Peyer's patch (tissue), 4 donors: ENCODE measurements around the gene TMEM121.

Experiments
- POLR2A ChIP-seq, 2 donors: fragments of 450-650 bp; IDR thresholded peaks; one replicate each; pipeline ENCODE4 v1.5.1; 2017; ENCODE audit warnings: antibody characterized with exemption in 2 of 2, mild to moderate bottlenecking in 2 of 2, moderate library complexity in 2 of 2
- TF ChIP-seq, protein P1 (sequence below), 6 experiments: fragments of 450-650 bp in 4 of 6; fragments of 200-600 bp in 2 of 6; sonication (generic) in 1 of 6; IDR thresholded peaks; one replicate each; pipeline ENCODE4 v1.5.1; 2017 to 2019; ENCODE audit warnings: antibody characterized with exemption in 6 of 6, mild to moderate bottlenecking in 3 of 6, moderate library complexity in 1 of 6

DNA sequence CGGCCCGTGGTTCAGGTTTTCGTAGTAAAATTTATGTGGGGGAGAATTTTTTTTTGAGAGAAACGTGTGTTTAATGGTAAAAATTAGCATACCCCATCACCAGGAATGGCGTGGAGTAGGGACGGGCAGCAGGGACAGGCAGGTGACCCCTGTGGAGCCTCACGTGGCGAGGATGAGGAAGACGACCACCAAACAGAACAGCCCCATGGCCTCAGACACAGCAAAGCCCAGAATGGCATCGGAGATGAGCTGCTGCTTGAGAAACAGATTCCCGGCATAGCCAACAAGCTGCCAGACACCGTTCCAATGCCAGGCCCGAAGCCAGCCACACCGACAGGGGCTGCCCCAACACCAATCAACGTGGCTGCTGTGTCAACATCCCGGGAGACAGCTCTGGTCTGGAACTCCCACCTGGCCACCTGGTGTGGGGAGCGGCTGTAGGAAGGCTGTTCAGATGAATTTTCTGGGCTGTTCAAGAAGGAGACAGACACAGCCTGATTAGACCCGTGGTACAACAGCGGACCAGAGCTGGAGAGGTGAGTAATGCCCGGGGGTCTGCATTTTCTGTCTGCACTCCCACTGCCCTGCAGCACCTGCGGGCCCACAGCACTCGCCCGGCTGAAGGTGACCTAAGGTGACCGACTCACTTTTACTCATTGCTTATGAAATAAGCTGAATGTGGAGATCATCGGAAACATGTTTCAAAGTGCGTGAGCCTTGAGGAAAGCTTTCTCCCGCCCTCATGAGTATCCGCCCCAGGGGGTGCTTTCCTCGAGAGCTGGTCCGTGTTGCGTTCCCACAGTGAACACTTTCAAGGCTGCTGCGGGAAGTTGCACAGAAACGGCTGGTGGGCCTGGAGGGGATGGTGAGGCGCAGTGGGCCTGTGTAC lies 10.6 kb downstream of the TMEM121 start:
- TF ChIP-seq, protein P1, sequence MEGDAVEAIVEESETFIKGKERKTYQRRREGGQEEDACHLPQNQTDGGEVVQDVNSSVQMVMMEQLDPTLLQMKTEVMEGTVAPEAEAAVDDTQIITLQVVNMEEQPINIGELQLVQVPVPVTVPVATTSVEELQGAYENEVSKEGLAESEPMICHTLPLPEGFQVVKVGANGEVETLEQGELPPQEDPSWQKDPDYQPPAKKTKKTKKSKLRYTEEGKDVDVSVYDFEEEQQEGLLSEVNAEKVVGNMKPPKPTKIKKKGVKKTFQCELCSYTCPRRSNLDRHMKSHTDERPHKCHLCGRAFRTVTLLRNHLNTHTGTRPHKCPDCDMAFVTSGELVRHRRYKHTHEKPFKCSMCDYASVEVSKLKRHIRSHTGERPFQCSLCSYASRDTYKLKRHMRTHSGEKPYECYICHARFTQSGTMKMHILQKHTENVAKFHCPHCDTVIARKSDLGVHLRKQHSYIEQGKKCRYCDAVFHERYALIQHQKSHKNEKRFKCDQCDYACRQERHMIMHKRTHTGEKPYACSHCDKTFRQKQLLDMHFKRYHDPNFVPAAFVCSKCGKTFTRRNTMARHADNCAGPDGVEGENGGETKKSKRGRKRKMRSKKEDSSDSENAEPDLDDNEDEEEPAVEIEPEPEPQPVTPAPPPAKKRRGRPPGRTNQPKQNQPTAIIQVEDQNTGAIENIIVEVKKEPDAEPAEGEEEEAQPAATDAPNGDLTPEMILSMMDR (IDR thresholded peaks at IDR 0.05) = no peak
- no peak for TF ChIP-seq POLR2A (IDR thresholded peaks at IDR 0.05)
